Non-pigmented ciliary epithelial cell (primary cell): ENCODE data around the gene SF3B1.
"Not testable (repeated sequence)": the region's sequence is repeated elsewhere in the genome, so short reads cannot be mapped to it uniquely, and the experiment has no call there.

Experiments
- DNase-seq: peaks from one replicate; pipeline ENCODE4 v3.0.0-alpha.2; 2010; ENCODE audit warnings: low read depth

SF3B1 gene

DNA sequence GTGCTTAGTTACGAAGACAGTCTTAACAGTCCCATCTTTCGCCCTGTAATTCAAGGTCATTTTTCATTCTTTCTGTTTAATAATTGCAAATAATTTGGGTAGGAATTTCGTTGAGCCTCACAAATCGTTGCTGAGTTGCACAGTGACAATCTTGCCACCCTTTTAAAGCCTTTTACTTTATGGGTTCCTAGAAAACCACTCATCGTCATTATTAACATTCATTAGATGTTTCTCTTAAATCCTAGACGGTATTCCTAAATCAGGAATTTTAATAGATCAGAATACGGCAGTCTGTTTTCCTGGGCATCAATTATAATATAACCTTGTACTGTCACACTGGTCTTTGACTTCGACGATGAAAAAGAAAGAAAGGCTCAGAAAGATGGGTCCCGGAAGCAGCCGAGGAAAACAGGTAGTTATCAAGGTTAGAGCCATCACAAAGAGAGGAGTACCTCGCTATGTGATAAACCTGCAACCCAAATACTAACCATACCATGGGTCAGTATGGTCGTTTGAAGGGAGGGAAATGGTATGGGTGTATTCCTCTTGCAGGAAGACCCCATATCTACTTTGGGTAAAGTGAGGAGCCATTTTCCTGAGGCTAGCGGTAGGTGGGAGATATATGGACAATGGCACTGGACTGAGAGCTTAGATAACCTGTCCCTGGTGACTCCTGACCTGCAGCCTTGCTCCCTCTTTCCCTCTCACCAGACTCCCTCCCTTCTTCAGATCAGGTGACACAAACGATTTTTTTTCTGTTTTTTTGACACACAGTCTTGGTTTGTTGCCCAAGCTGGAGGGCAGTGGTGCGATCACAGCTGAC lies 981 bp upstream of the SF3B1 start:
- DNase-seq: no peak

GRCh38 chr2:197433780-197434438 lies 919 bp downstream of the SF3B1 start:
- no peak for DNase-seq

- DNase-seq: not testable (repeated sequence)
These were observed 2.3 kb downstream of the SF3B1 start for GRCh38 chr2:197432527-197432926.

DNA sequence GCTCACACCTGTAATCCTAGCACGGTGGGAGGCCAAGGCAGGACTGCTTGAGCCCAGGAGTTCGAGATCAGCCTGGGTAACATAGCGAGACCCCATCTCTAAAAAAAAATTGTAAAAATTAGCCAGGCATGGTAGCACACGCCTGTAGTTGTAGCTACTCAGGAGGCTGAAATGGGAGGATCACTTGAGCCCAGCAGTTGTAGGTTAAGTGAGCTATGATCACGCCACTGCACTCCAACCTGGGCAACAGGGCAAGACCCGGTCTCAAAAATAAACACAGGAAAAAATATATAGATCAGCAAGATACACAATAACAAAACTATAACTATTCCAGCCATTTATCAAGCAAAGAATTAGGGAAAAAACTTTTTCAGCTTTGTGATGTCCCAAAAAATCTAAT lies 3.0 kb downstream of the SF3B1 start:
- no peak for DNase-seq

GRCh38 chr2:197427986-197428385 lies 6.8 kb downstream of the SF3B1 start:
- DNase-seq: no peak

DNA sequence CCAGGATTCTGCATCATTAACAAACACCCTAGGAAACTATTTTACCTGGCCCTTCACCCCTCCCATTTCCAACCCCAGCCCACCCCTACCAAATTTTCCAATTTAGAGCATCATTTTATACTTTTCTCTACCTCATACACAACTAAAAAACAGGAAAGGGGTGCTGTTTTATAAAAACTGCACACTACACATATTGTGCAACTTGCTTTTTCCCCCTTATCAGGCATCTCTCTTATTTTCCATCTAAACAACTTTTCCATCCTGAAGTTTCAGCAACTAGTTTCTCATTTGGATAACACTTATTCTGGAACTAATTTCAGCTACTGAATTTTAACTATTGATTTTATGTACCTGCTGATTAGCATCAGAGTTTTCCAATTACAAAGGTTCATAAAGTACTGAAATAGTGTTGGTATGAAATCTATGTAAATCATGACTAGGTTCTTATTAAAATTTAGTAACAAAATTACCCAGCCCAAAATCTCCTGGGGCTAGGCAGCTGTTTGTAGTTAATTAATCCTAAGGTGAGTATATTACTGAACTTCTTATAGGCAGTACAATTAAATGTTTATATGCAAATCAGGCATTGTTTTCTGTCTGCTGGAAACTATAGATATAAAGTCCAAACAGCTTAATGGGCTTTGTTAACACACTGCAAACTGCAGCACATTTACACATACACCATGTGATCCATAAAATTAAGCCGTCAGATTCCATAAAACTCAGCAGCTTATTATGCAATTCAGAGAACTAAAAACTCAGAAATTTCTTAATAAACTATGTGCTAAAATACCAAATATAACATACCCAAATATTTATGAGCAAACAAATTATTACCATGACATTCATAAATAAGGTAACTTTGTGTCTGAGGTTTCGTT lies 7.9 kb downstream of the SF3B1 start:
- no peak for DNase-seq

DNA sequence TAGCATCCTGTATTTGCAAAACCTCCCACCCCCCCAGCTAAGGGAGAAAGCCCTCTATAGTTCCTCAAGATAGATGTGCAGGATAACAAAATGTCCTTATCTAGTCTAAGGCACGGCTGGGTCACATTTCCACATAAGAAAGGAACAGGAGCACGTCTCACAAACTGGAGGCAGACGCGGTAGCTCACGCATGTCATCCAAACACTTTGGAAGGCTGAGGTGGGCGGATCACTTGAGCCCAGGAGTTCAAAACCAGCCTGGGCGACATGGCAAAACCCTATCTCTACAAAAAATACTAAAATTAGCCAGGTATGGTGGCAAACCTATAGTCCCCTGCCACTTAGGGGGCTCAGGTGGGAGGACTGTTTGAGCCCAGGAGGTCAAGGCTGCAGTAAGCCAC lies 9.3 kb downstream of the SF3B1 start:
- no peak for DNase-seq

GRCh38 chr2:197423307-197423706 lies 11.5 kb downstream of the SF3B1 start:
- DNase-seq: no peak

DNA sequence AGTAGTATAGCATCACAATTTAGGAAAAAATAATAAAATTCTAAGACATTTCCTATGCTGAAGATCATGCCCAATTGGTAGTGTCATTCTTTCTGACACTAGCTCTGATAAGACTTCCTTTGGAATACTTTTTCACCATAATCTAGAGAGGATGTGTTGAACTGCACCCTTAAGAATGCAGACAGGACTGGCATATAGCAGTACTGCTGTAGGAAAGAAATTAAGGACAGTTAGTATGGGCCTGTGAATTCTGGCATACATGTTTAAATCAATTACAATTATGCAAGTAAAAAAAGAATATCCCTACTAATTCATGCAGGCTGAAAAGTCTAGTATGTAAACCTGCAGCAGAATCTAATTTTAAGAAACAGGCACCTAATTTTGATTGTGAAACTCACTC lies 15.4 kb downstream of the SF3B1 start:
- DNase-seq: no peak

DNA sequence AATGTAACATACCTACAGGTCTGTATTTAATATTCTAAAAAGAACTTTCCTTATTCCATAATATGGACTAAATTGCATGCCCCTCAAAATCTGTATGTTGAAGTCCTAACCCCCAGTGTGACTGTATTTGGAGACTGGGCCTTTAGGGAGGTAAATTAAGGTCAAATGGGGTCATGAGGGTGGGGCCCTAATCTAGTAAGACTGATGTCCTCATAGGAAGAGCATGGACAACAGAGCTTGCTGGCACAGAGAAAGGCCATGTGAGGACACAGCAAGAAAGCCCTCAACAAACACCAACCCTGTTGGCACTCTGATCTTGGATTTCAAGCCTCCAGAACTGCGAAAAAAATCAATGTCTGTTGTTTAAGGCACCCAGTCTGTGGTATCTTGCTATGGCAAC lies 18.6 kb downstream of the SF3B1 start:
- DNase-seq: no peak

GRCh38 chr2:197414515-197414914 lies 20.3 kb downstream of the SF3B1 start:
- DNase-seq: no peak

DNA sequence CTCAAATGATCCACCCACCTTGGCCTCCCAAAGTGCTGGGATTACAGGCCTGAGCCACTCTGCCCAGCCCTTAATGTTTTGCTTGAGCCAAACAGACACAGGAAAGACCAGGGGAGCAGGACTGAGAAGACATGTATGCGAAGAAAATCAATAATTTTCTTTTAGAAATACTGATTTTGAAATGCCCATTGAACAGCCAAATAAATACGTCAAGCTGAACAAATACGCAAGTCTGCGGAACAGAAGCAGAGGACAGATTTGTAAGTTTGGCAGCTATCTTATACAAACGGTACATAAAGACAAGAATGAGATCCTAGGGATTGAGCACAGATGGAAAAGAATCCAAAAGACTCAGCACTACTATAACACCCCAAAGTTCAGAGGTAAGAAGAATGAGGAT lies 20.8 kb downstream of the SF3B1 start:
- DNase-seq: no peak

- no peak for DNase-seq
These were observed 29.2 kb downstream of the SF3B1 start for GRCh38 chr2:197405582-197405981.

DNA sequence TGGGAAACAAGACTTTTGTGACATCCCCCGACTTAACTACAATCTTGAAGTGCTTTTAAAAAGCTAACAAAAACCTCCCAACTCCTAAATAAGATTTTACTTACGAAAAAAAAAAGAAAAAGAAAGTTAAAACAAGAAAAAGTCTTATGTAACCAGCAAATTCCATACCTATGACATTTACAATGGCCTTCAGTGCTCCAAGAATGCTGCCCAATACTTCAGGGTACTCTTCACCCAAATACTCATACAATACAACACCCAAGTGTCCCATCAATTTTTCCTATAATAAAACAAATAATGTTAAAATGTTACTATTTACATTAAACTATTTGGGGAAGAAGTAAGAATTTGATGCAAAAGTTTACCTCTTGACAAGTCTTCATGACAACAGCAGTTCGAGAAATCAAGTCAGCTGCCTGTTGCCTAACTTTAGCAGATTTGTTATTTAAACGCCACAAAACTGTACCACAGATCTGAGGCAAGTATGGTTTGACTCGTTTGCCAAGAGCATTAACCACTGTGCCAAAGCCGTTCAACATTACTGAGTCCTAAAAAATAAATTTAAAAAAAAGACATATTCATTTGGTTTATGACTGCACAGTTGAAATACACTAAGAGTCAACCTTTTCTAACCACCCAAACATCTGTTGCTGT lies 34.8 kb downstream of the SF3B1 start:
- no peak for DNase-seq

- no peak for DNase-seq
These were observed 35.9 kb downstream of the SF3B1 start for GRCh38 chr2:197398913-197399312.

GRCh38 chr2:197391220-197391717 lies 43.6 kb downstream of the SF3B1 start:
- no peak for DNase-seq

DNA sequence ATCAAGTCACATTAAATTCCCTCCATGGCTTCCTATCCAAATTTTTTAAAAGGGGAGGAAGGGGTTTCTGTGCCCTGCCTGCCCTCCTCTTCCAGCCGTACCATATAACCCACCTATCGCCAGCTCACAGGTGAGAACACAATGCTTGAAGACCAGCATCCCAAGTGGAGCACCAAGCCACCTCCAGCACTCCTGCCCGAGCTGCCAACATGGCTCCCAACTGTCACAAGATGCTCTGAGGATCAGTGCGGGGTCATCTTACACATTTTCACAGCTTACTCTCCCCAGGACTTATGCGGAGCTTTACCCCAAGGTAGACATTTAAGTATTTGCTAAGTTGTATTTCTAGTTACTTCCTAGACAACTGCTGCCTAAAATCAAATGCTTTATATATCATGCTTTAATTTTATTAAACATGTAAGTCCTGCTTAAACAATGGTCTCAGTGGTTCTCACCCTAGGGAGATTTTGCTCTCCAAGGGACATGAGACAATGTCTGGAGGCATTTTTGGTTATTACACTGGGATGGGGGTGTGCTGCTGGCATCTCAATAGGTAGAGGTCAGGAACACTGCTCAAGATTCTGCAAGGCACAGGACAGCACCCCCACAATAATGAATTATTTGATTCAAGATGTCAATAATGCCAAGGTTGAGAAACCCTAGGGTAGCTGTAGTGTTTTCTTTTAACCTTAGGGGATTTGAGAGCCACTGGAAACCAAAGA lies 45.8 kb downstream of the SF3B1 start:
- DNase-seq: no peak

GRCh38 chr2:197387179-197387578 lies 47.6 kb downstream of the SF3B1 start:
- DNase-seq: no peak

DNA sequence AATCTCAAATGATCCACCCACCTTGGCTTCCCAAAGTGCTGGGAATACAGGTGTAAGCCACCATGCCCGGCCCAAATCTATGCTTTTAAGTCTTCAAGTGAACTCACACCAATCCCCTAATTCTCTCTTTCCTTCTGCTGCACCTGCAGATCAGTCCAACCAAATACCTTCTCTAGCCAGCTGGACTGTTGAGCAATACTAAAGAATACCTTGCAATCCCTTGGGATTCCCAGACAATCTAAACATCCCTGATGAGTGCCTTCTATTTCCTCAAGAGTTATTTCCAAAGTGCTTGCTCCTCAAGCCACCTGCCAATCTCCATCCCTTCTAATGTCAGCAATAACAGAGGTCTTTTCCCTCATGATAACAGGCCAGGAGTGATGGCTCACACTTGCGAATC lies 48.6 kb downstream of the SF3B1 start:
- DNase-seq: no peak

DNA sequence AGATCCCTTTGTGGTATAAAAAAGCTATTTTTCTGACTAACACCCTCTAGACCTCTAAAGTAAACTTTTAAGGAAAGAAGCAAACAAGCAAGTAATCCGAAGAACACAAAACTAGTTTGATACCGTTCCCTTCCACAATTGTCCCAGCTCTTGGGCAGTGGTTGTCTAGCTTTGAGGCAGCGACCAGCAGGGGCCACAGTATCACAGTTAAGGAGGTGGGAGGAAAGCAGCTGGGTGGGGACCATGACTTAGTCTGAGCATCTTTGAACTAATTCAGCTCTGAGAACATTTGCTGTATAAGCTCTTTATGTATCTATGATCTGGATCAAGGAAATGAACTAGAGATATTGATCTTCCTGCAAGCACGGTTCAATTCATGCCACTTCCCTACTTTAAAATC lies 51.0 kb downstream of the SF3B1 start:
- no peak for DNase-seq

- no peak for DNase-seq
These were observed 53.2 kb downstream of the SF3B1 start for GRCh38 chr2:197381641-197382040.
